SU-DHL-6 (cell line): ENCODE data around the gene COX4I2.

Experiments used
- H2AFZ ChIP-seq: fragments of 200-600 bp; sonication (generic); 2 replicates; pipeline ENCODE4 v1.6.1; 2014; ENCODE audit warnings: low read depth, mild to moderate bottlenecking, moderate library complexity, mixed read lengths, antibody characterized with exemption, low read length; ENCODE audit not compliant: severe bottlenecking
- H3F3A ChIP-seq: fragments of 200-600 bp; shearing (Covaris generic); 2 replicates; pipeline ENCODE4 v1.6.0; 2016; ENCODE audit warnings: antibody characterized with exemption, mild to moderate bottlenecking; ENCODE audit not compliant: insufficient read depth
- H3K27ac ChIP-seq: fragments of 200-600 bp; sonication (generic); 2 replicates; pipeline ENCODE4 v1.5.1; 2016; ENCODE audit warnings: low read depth, mild to moderate bottlenecking, low read length, moderate library complexity, mixed read lengths
- H3K27me3 ChIP-seq: fragments of 200-600 bp; sonication (generic), shearing (Covaris generic); 2 replicates; pipeline ENCODE4 v1.6.0; 2014; ENCODE audit warnings: mild to moderate bottlenecking, low read length
- H3K36me3 ChIP-seq: fragments of 200-600 bp; sonication (generic); 2 replicates; pipeline ENCODE4 v1.6.1; 2014; ENCODE audit warnings: mild to moderate bottlenecking, low read length, mixed read lengths
- H3K4me2 ChIP-seq: fragments of 300-600, 200-600 bp; shearing (Covaris generic), sonication (generic); 2 replicates; pipeline ENCODE4 v1.6.0; 2014; ENCODE audit warnings: low read length, low read depth, mild to moderate bottlenecking; ENCODE audit not compliant: poor library complexity, severe bottlenecking
- H3K4me3 ChIP-seq: fragments of 200-600 bp; sonication (generic); 2 replicates; pipeline ENCODE4 v1.5.1; 2014; ENCODE audit warnings: antibody characterized with exemption, low read length, mild to moderate bottlenecking, mixed read lengths; ENCODE audit not compliant: insufficient read depth, poor library complexity, severe bottlenecking
- H3K79me2 ChIP-seq: fragments of 200-600 bp; sonication (generic); 2 replicates; pipeline ENCODE4 v1.6.1; 2014; ENCODE audit warnings: mild to moderate bottlenecking, low read length, moderate library complexity; ENCODE audit not compliant: insufficient read depth
- H3K9ac ChIP-seq: fragments of 200-600 bp; sonication (generic); 2 replicates; pipeline ENCODE4 v1.7.0; 2014; ENCODE audit warnings: mild to moderate bottlenecking, low read length
- H3K9me2 ChIP-seq: fragments of 200-600 bp; sonication (generic); replicated peaks from 2 replicates; pipeline ENCODE4 v1.6.1; 2014; ENCODE audit warnings: low read length; ENCODE audit not compliant: insufficient read depth
- H3K9me3 ChIP-seq: fragments of 200-600 bp; sonication (generic); 2 replicates; pipeline ENCODE4 v1.6.1; 2014; ENCODE audit warnings: low read length, mixed read lengths; ENCODE audit not compliant: insufficient read depth
- H4K20me1 ChIP-seq: fragments of 200-600 bp; sonication (generic); 2 replicates; pipeline ENCODE4 v1.6.1; 2014; ENCODE audit warnings: low read depth, mild to moderate bottlenecking, antibody characterized with exemption, low read length, moderate library complexity, mixed read lengths
- CTCF ChIP-seq: fragments of 200-600 bp; sonication (generic); IDR thresholded peaks from one replicate; pipeline ENCODE4 v1.5.1; 2017; ENCODE audit warnings: antibody characterized with exemption, mild to moderate bottlenecking, low read length, moderate library complexity; ENCODE audit not compliant: insufficient read depth, poor library complexity, severe bottlenecking
- EZH2phosphoT487 ChIP-seq: fragments of 200-600 bp; sonication (generic), shearing (Covaris generic); conservative IDR thresholded peaks from 2 replicates; pipeline ENCODE4 v1.6.1; 2018; ENCODE audit warnings: mild to moderate bottlenecking, antibody characterized with exemption, low read length, moderate library complexity, mixed read lengths

COX4I2 gene

GRCh38 chr20:31669876-31670275 is 32.2 kb downstream of the COX4I2 start:
- Histone ChIP-seq H3K4me3 (no peak overlapping the region), H2AFZ (no peak overlapping the region), H3K4me2 (no peak overlapping the region), H3K79me2 (0 out of 2 replicates have a peak, but pooled peaks cover 8% of the 10 kb centered on the region), H3K27me3 (no peaks in the 10 kb centered on the region), H3K9ac (no peak overlapping the region), H3F3A (no peaks in the 10 kb centered on the region), H3K27ac (no peak overlapping the region), H3K9me2 (no peaks in the 10 kb centered on the region), H3K9me3 (no peaks in the 10 kb centered on the region), H3K36me3 (no peaks in the 10 kb centered on the region), H4K20me1 (no peaks in the 10 kb centered on the region)
- TF ChIP-seq EZH2phosphoT487 (no peak), CTCF (no peak)

GRCh38 chr20:31670371-31671228 is 32.9 kb downstream of the COX4I2 start:
- H3K79me2 ChIP-seq = 0 out of 2 replicates have a peak, but pooled peaks cover 8% of the 10 kb centered on the region
- H3K4me2 ChIP-seq = no peak overlapping the region
- H3K9me3 ChIP-seq = no peaks in the 10 kb centered on the region
- H2AFZ ChIP-seq = no peak overlapping the region
- H3K4me3 ChIP-seq = no peak overlapping the region
- no peaks in the 10 kb centered on the region for H3K9me2 ChIP-seq
- no peak for TF ChIP-seq CTCF
- TF ChIP-seq EZH2phosphoT487 = no peak
- no peak overlapping the region for H3K9ac ChIP-seq
- H3F3A ChIP-seq = no peaks in the 10 kb centered on the region
- no peak overlapping the region for H3K27ac ChIP-seq
- no peaks in the 10 kb centered on the region for H4K20me1 ChIP-seq
- H3K36me3 ChIP-seq = no peaks in the 10 kb centered on the region
- no peaks in the 10 kb centered on the region for H3K27me3 ChIP-seq

- Histone ChIP-seq H3K9me2 (no peaks in the 10 kb centered on the region), H3K36me3 (no peaks in the 10 kb centered on the region), H3K79me2 (0 out of 2 replicates have a peak, but pooled peaks cover 8% of the 10 kb centered on the region), H3K9me3 (no peaks in the 10 kb centered on the region), H3F3A (no peaks in the 10 kb centered on the region), H3K27me3 (no peaks in the 10 kb centered on the region), H4K20me1 (no peaks in the 10 kb centered on the region), H3K9ac (no peak overlapping the region), H3K27ac (no peak overlapping the region), H3K4me3 (no peak overlapping the region), H3K4me2 (no peak overlapping the region), H2AFZ (no peak overlapping the region)
- no peak for TF ChIP-seq CTCF
- no peak for TF ChIP-seq EZH2phosphoT487
These were observed 33.6 kb downstream of the COX4I2 start for GRCh38 chr20:31671324-31671723.
